Colonic mucosa (tissue), 4 donors: ENCODE data around the gene BRD3. TPM values are rescaled to one million over a fixed set of nuclear protein-coding genes. Genes with fewer than 3 reads are reported as not detected.

Experiments
- DNase-seq: peaks from one replicate; pipeline ENCODE4 v3.0.0-alpha.2; 2020
- H3K27ac ChIP-seq: fragments of 200-600 bp; one replicate; pipeline ENCODE4 v1.8.0; 2021
- H3K27me3 ChIP-seq: fragments of 200-600 bp; one replicate; pipeline ENCODE4 v1.8.0; 2021
- H3K36me3 ChIP-seq: fragments of 200-600 bp; one replicate; pipeline ENCODE4 v1.8.0; 2021
- H3K4me1 ChIP-seq: fragments of 200-600 bp; one replicate; pipeline ENCODE4 v1.8.0; 2021; ENCODE audit warnings: mild to moderate bottlenecking
- H3K4me3 ChIP-seq: fragments of 200-600 bp; one replicate; pipeline ENCODE4 v1.8.0; 2021
- H3K9ac ChIP-seq, 2 donors: one replicate each; pipeline ENCODE4 v1.7.0; 2013; ENCODE audit warnings: control low read depth in 2 of 2, low read depth in 2 of 2, low read length in 2 of 2
- H3K9me3 ChIP-seq: fragments of 200-600 bp; one replicate; pipeline ENCODE4 v1.8.0; 2021
- CTCF ChIP-seq: fragments of 200-600 bp; IDR thresholded peaks from one replicate; pipeline ENCODE4 v1.8.0; 2022; ENCODE audit warnings: antibody characterized with exemption, mild to moderate bottlenecking
- intact Hi-C: fragments of 100-400 bp; cut with DNase I; formaldehyde crosslinking; loops from one replicate; pipeline ENCODE4 v1.14.1; 2022
- total RNA-seq, 2 donors: library from RNA; stranded (reverse); fragmentation: NEBNext Ultra II Directional in 1 of 2; extraction: Animal tissue kit (Norgen Biotek cat#: 25700) in 1 of 2; gene quantifications; one replicate each; pipeline ENCODE4 v1.2.1, GENCODE V29; 2021
- donor health status: healthy.
- donor health status: DM: no; HTN: no; CAD: no.
- donor health status: DM: no; HTN: no; CAD: no.

The BRD3 gene
- total RNA-seq, 2 donors from 2014 or later, result 26.8 to 50.9 TPM

GRCh38 chr9:134007571-134007970 is 60.3 kb downstream of the BRD3 start:
- no peak overlapping the region for H3K27ac ChIP-seq
- H3K4me3 ChIP-seq, result no peak overlapping the region
- no peaks in the 10 kb centered on the region for H3K9me3 ChIP-seq

GRCh38 chr9:134007150-134007549 is 60.7 kb downstream of the BRD3 start:
- no peak overlapping the region for H3K9ac ChIP-seq
- TF ChIP-seq CTCF, result no peak
- intact Hi-C loops, result no loop called here
- H3K36me3 ChIP-seq, result no peaks in the 10 kb centered on the region
- no peaks in the 10 kb centered on the region for H3K27me3 ChIP-seq
- H3K4me3 ChIP-seq, result no peak overlapping the region
- no peak for DNase-seq
- H3K9me3 ChIP-seq, result no peaks in the 10 kb centered on the region
- no peaks in the 10 kb centered on the region for H3K4me1 ChIP-seq
- H3K27ac ChIP-seq, result no peak overlapping the region

More at GRCh38 chr9:134007571-134007970, 60.3 kb downstream of the BRD3 start:
- intact Hi-C loops, result no loop called here
- Histone ChIP-seq H3K36me3 (no peaks in the 10 kb centered on the region), H3K27me3 (no peaks in the 10 kb centered on the region), H3K4me1 (no peaks in the 10 kb centered on the region), H3K9ac (no peak overlapping the region)
- no peak for TF ChIP-seq CTCF
- DNase-seq, result no peak

- Histone ChIP-seq H3K36me3 (no peaks in the 10 kb centered on the region), H3K4me1 (no peaks in the 10 kb centered on the region)
- intact Hi-C loops, result no loop called here
Measured at GRCh38 chr9:134005381-134005780, 62.4 kb downstream of the BRD3 start.

GRCh38 chr9:134004881-134005280 is 62.9 kb downstream of the BRD3 start:
- DNase-seq, result no peak
- Histone ChIP-seq H3K4me1 (no peaks in the 10 kb centered on the region), H3K27me3 (no peaks in the 10 kb centered on the region), H3K9ac (no peak overlapping the region), H3K9me3 (no peaks in the 10 kb centered on the region), H3K27ac (no peak overlapping the region), H3K4me3 (no peak overlapping the region), H3K36me3 (no peaks in the 10 kb centered on the region)
- no peak for TF ChIP-seq CTCF
- intact Hi-C loops, result no loop called here

More at GRCh38 chr9:134005381-134005780, 62.4 kb downstream of the BRD3 start:
- H3K9ac ChIP-seq, result no peak overlapping the region
- no peaks in the 10 kb centered on the region for H3K27me3 ChIP-seq
- no peak for DNase-seq
- H3K27ac ChIP-seq, result no peak overlapping the region
- no peak overlapping the region for H3K4me3 ChIP-seq
- H3K9me3 ChIP-seq, result no peaks in the 10 kb centered on the region
- TF ChIP-seq CTCF, result no peak

GRCh38 chr9:134004131-134004873 is 63.5 kb downstream of the BRD3 start:
- intact Hi-C loops, result no loop called here
- Histone ChIP-seq H3K27me3 (no peaks in the 10 kb centered on the region), H3K9me3 (no peaks in the 10 kb centered on the region), H3K4me1 (no peaks in the 10 kb centered on the region), H3K36me3 (no peaks in the 10 kb centered on the region), H3K27ac (no peak overlapping the region), H3K4me3 (no peak overlapping the region), H3K9ac (no peak overlapping the region)
- no peak for TF ChIP-seq CTCF
- no peak for DNase-seq
